Neural progenitor cell (in vitro differentiated cells): Measurements from ENCODE around the gene STK4. TPM values are rescaled to one million over a fixed set of nuclear protein-coding genes. Genes with fewer than 3 reads are reported as not detected.
A peak's percentile ranks its signal among the peaks of the same experiment; 100 is the strongest.

Source experiments
- DNase-seq: peaks from one replicate; pipeline ENCODE4 v3.0.0-alpha.2; 2016; ENCODE audit warnings: low spot score
- H2AFZ ChIP-seq: fragments of 200-600 bp; sonication (generic); replicated peaks from 2 replicates; pipeline ENCODE4 v1.6.1; 2016; ENCODE audit warnings: antibody characterized with exemption
- H3F3A ChIP-seq: fragments of 200-600 bp; sonication (generic); 2 replicates; pipeline ENCODE4 v1.6.1; 2016; ENCODE audit warnings: antibody characterized with exemption, low read depth
- H3K27ac ChIP-seq: fragments of 200-600 bp; sonication (generic); 2 replicates; pipeline ENCODE4 v1.5.1; 2016; ENCODE audit warnings: mild to moderate bottlenecking
- H3K27me3 ChIP-seq: fragments of 200-600 bp; sonication (generic); 2 replicates; pipeline ENCODE4 v1.6.1; 2016; ENCODE audit warnings: mild to moderate bottlenecking, moderate library complexity
- H3K36me3 ChIP-seq: fragments of 200-600 bp; sonication (generic); 2 replicates; pipeline ENCODE4 v1.5.1; 2016
- H3K4me1 ChIP-seq: fragments of 200-600 bp; sonication (generic); 2 replicates; pipeline ENCODE4 v1.6.1; 2016; ENCODE audit warnings: mixed run types
- H3K4me2 ChIP-seq: fragments of 200-600 bp; sonication (generic); 2 replicates; pipeline ENCODE4 v1.6.1; 2016
- H3K4me3 ChIP-seq: fragments of 200-600 bp; sonication (generic); 2 replicates; pipeline ENCODE4 v1.5.1; 2016
- H3K79me2 ChIP-seq: fragments of 200-600 bp; sonication (generic); 2 replicates; pipeline ENCODE4 v1.6.1; 2016; ENCODE audit warnings: low read depth
- H3K9ac ChIP-seq: fragments of 200-600 bp; sonication (generic); 2 replicates; pipeline ENCODE4 v1.6.1; 2016
- H3K9me3 ChIP-seq: fragments of 200-600 bp; sonication (generic); 2 replicates; pipeline ENCODE4 v1.5.1; 2016; ENCODE audit warnings: low read depth
- H4K20me1 ChIP-seq: fragments of 200-600 bp; sonication (generic); 2 replicates; pipeline ENCODE4 v1.6.1; 2016; ENCODE audit warnings: low read depth
- H3K27ac Mint-ChIP-seq: 3 replicates; pipeline ENCODE4 v1.8.0; 2021; ENCODE audit warnings: mixed read lengths
- H3K27me3 Mint-ChIP-seq: 2 replicates; pipeline ENCODE4 v1.8.0; 2022; ENCODE audit warnings: low read depth, mild to moderate bottlenecking, inconsistent platforms, moderate library complexity, mixed read lengths; ENCODE audit not compliant: insufficient read depth
- H3K36me3 Mint-ChIP-seq: 3 replicates; pipeline ENCODE4 v1.8.0; 2021; ENCODE audit warnings: mixed read lengths
- H3K4me1 Mint-ChIP-seq: 3 replicates; pipeline ENCODE4 v1.8.0; 2021; ENCODE audit warnings: mixed read lengths
- H3K4me3 Mint-ChIP-seq: 3 replicates; pipeline ENCODE4 v1.8.0; 2021; ENCODE audit warnings: mild to moderate bottlenecking, moderate library complexity, mixed read lengths
- H3K9me3 Mint-ChIP-seq: 3 replicates; pipeline ENCODE4 v1.8.0; 2020; ENCODE audit warnings: mixed read lengths
- EZH2 ChIP-seq: fragments of 200-600 bp; sonication (generic); IDR thresholded peaks from 2 replicates; pipeline ENCODE4 v1.6.1; 2017; ENCODE audit warnings: antibody characterized with exemption, mild to moderate bottlenecking, moderate library complexity
- EZH2phosphoT487 ChIP-seq: fragments of 200-600 bp; sonication (generic); IDR thresholded peaks from 2 replicates; pipeline ENCODE4 v1.6.1; 2017; ENCODE audit warnings: antibody characterized with exemption
- total RNA-seq: library from RNA; depleted of rRNA; stranded (reverse); fragments of >200 nt; gene quantifications from 2 replicates; pipeline ENCODE4 v1.2.3, GENCODE V29; 2015; ENCODE audit warnings: low replicate concordance
- TF ChIP-seq, protein P1 (sequence below): fragments of 200-600 bp; sonication (generic); IDR thresholded peaks from 2 replicates; pipeline ENCODE4 v1.5.1; 2017; ENCODE audit warnings: antibody characterized with exemption, mild to moderate bottlenecking

Gene STK4
- total RNA-seq, 1 donor from 2014 or later, result 46.1 TPM

DNA sequence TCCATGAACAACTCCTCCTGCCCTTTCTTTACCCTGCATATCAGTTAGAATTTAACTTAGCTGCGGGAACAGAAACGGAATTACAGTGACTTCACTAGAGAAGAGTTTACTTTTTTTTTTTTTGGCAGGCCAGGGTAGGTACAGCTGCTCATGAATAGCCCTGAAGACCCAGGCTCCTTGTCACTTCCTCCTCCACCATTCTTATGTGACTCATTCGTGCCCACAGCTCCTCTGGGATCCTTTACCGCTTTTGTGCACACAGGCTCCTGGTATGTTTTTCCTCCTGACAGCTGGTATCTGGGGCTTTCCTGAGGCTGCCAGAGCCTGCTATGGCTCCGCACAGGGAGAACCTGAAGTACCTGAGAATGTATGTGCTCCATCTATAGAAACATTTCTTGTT lies 138.5 kb downstream of the STK4 start:
- no peak for DNase-seq
- Mint-ChIP-seq H3K27me3 (peaks cover 14% of the 10 kb centered on the region), H3K9me3 (no peaks in the 10 kb centered on the region), H3K27ac (no peak overlapping the region), H3K4me1 (peaks cover 4% of the 10 kb centered on the region), H3K4me3 (no peak overlapping the region), H3K36me3 (no peaks in the 10 kb centered on the region)
- H3K27ac ChIP-seq, result no peak overlapping the region
- H3K27me3 ChIP-seq, result peaks cover 21% of the 10 kb centered on the region
- H3K4me2 ChIP-seq, result no peak overlapping the region
- no peaks in the 10 kb centered on the region for H4K20me1 ChIP-seq
- H3F3A ChIP-seq, result no peaks in the 10 kb centered on the region
- H3K79me2 ChIP-seq, result no peaks in the 10 kb centered on the region
- no peaks in the 10 kb centered on the region for H3K9me3 ChIP-seq
- H2AFZ ChIP-seq, result no peak overlapping the region
- no peak for TF ChIP-seq EZH2phosphoT487
- no peak for TF ChIP-seq EZH2
- TF ChIP-seq, protein P1, sequence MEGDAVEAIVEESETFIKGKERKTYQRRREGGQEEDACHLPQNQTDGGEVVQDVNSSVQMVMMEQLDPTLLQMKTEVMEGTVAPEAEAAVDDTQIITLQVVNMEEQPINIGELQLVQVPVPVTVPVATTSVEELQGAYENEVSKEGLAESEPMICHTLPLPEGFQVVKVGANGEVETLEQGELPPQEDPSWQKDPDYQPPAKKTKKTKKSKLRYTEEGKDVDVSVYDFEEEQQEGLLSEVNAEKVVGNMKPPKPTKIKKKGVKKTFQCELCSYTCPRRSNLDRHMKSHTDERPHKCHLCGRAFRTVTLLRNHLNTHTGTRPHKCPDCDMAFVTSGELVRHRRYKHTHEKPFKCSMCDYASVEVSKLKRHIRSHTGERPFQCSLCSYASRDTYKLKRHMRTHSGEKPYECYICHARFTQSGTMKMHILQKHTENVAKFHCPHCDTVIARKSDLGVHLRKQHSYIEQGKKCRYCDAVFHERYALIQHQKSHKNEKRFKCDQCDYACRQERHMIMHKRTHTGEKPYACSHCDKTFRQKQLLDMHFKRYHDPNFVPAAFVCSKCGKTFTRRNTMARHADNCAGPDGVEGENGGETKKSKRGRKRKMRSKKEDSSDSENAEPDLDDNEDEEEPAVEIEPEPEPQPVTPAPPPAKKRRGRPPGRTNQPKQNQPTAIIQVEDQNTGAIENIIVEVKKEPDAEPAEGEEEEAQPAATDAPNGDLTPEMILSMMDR, result no peak
- no peaks in the 10 kb centered on the region for H3K36me3 ChIP-seq
- no peak overlapping the region for H3K4me3 ChIP-seq
- H3K9ac ChIP-seq, result no peak overlapping the region
- no peaks in the 10 kb centered on the region for H3K4me1 ChIP-seq

DNA sequence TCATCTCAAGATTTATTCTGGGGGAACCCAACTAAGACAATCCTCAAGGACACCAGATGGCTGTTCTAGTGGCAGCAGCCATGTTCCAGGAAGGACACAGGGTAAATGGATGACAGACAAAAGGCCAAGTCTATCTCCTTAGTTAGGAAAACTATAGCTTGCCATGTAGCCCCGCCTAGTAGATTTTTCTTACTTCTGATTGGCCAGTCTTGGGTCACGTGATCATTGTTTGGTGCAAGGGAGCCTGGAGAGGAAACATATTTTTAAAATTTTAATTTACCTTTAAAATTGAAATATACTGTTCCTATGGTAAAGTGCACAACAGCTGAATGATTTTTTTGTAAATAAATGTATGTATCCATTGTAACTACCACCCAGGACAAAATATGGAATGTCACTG lies 139.0 kb downstream of the STK4 start:
- H3F3A ChIP-seq, result no peaks in the 10 kb centered on the region
- H3K27ac Mint-ChIP-seq, result no peak overlapping the region
- no peak overlapping the region for H3K4me3 Mint-ChIP-seq
- no peaks in the 10 kb centered on the region for H4K20me1 ChIP-seq
- H3K27me3 ChIP-seq, result peaks cover 16% of the 10 kb centered on the region
- no peaks in the 10 kb centered on the region for H3K79me2 ChIP-seq
- peaks cover 9% of the 10 kb centered on the region for H3K27me3 Mint-ChIP-seq
- no peaks in the 10 kb centered on the region for H3K9me3 Mint-ChIP-seq
- no peaks in the 10 kb centered on the region for H3K36me3 Mint-ChIP-seq
- H3K36me3 ChIP-seq, result no peaks in the 10 kb centered on the region
- TF ChIP-seq EZH2phosphoT487, result no peak
- TF ChIP-seq, protein P1, result no peak
- no peak for TF ChIP-seq EZH2
- no peak overlapping the region for H2AFZ ChIP-seq
- no peak for DNase-seq
- no peaks in the 10 kb centered on the region for H3K9me3 ChIP-seq
- no peak overlapping the region for H3K9ac ChIP-seq
- peaks cover 4% of the 10 kb centered on the region for H3K4me1 Mint-ChIP-seq
- no peak overlapping the region for H3K4me3 ChIP-seq
- no peaks in the 10 kb centered on the region for H3K4me1 ChIP-seq
- H3K27ac ChIP-seq, result no peak overlapping the region
- H3K4me2 ChIP-seq, result no peak overlapping the region

DNA sequence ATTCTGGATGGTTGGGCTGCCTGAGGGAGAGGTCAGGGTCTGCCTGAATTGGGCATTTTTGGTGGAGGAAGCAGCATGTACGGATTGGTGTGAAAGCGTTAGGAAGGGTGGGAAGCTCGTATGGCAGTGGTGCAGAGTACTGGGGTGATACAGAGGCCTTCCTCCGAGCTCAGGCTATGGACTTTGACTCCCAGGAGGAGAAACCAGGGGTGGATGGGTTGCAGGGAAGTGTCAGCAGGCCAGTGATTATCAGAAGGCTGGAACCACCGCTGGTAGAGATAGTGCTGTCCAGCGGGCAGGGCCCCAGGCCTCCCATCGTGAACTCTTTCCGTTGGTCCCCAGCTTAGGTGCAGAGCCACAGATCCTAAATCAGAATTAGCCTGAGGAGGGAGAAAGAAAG lies 143.3 kb downstream of the STK4 start:
- H3K79me2 ChIP-seq, result no peaks in the 10 kb centered on the region
- DNase-seq, result no peak
- TF ChIP-seq EZH2phosphoT487 (no peak), EZH2 (no peak)
- TF ChIP-seq, protein P1, result no peak
- H3K4me1 ChIP-seq, result no peaks in the 10 kb centered on the region
- H3K27ac ChIP-seq, result no peak overlapping the region
- H3K9ac ChIP-seq, result no peak overlapping the region
- Mint-ChIP-seq H3K27me3 (peaks cover 2% of the 10 kb centered on the region), H3K27ac (peak overlapping the region; percentile 6), H3K4me3 (no peak overlapping the region), H3K4me1 (peaks cover 8% of the 10 kb centered on the region), H3K36me3 (no peaks in the 10 kb centered on the region), H3K9me3 (no peaks in the 10 kb centered on the region)
- H3F3A ChIP-seq, result no peaks in the 10 kb centered on the region
- no peak overlapping the region for H3K4me2 ChIP-seq
- H2AFZ ChIP-seq, result no peak overlapping the region
- H3K9me3 ChIP-seq, result no peaks in the 10 kb centered on the region
- no peaks in the 10 kb centered on the region for H3K36me3 ChIP-seq
- no peaks in the 10 kb centered on the region for H4K20me1 ChIP-seq
- no peak overlapping the region for H3K4me3 ChIP-seq
- no peaks in the 10 kb centered on the region for H3K27me3 ChIP-seq

DNA sequence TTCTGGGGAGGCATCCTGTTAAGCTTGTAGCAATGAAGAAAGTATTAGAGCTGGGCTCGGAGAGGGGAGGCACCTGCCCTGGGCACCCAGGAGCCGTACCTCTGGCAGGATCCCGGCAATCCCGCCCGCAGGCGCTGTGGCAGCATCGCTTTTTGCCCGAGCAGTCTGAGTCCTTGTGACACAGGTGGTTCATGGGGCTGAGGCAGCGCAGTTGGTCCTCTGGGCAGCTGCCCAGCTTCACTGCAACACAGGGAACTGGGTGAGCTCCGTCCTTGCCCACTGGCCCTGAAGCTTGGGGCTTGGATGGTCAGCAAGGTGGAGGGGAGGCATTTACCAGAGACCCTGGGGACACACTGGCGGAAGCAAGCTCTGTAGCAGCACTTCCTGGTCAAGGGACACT lies 144.0 kb downstream of the STK4 start:
- Histone ChIP-seq H3K79me2 (no peaks in the 10 kb centered on the region), H3K4me1 (no peaks in the 10 kb centered on the region), H3K36me3 (no peaks in the 10 kb centered on the region), H3K4me2 (no peak overlapping the region), H3K9ac (no peak overlapping the region), H3K27ac (no peak overlapping the region), H3F3A (no peaks in the 10 kb centered on the region), H3K9me3 (no peaks in the 10 kb centered on the region), H2AFZ (no peak overlapping the region), H3K4me3 (no peak overlapping the region), H3K27me3 (no peaks in the 10 kb centered on the region), H4K20me1 (no peaks in the 10 kb centered on the region)
- Mint-ChIP-seq H3K27me3 (peaks cover 2% of the 10 kb centered on the region), H3K36me3 (no peaks in the 10 kb centered on the region), H3K4me1 (peaks cover 8% of the 10 kb centered on the region), H3K27ac (no peak overlapping the region), H3K4me3 (no peak overlapping the region), H3K9me3 (no peaks in the 10 kb centered on the region)
- no peak for DNase-seq
- TF ChIP-seq, protein P1, result no peak
- no peak for TF ChIP-seq EZH2
- TF ChIP-seq EZH2phosphoT487, result no peak
